Suprapubic skin (tissue), 4 donors: ENCODE data around the gene PARD3B. TPM values are rescaled to one million over a fixed set of nuclear protein-coding genes. Genes with fewer than 3 reads are reported as not detected.

Experiments
- DNase-seq, 2 donors: peaks; one replicate each; pipeline ENCODE4 v3.0.0-alpha.2; 2019; ENCODE audit warnings: low spot score in 2 of 2
- H3K27ac ChIP-seq: fragments of 200-600 bp; sonication (generic); one replicate; pipeline ENCODE4 v1.5.1; 2019
- H3K27me3 ChIP-seq: fragments of 200-600 bp; sonication (generic); one replicate; pipeline ENCODE4 v1.5.1; 2019
- H3K36me3 ChIP-seq: fragments of 200-600 bp; sonication (generic); one replicate; pipeline ENCODE4 v1.5.1; 2019
- H3K4me1 ChIP-seq: fragments of 200-600 bp; sonication (generic); one replicate; pipeline ENCODE4 v1.5.1; 2019
- H3K4me3 ChIP-seq: fragments of 200-600 bp; sonication (generic); one replicate; pipeline ENCODE4 v1.5.1; 2019; ENCODE audit warnings: mild to moderate bottlenecking
- H3K9me3 ChIP-seq: fragments of 200-600 bp; sonication (generic); one replicate; pipeline ENCODE4 v1.5.1; 2019
- EP300 ChIP-seq: sonication (generic); formaldehyde crosslinking; IDR thresholded peaks from one replicate; pipeline ENCODE4 v1.6.1; 2017; ENCODE audit warnings: antibody characterized with exemption
- POLR2A ChIP-seq, 2 donors: fragments of 450-650 bp; IDR thresholded peaks; one replicate each; pipeline ENCODE4 v1.6.1; 2017; ENCODE audit warnings: antibody characterized with exemption in 2 of 2, mild to moderate bottlenecking in 2 of 2, moderate library complexity in 2 of 2
- POLR2AphosphoS5 ChIP-seq, 3 donors: sonication (generic); formaldehyde crosslinking; IDR thresholded peaks; one replicate each; pipeline ENCODE4 v1.6.1; 2017; ENCODE audit warnings: antibody characterized with exemption in 3 of 3
- WGBS: methylation state at CpG from one replicate; pipeline ENCODE4 v1.1.5; 2018; 5-methylcytosine and 5-hydroxymethylcytosine counted together
- total RNA-seq, 4 donors: library from RNA; depleted of rRNA; stranded (reverse); fragments of >200 nt; gene quantifications; one replicate each; pipeline ENCODE4 v1.1.0, GENCODE V29; 2016
- TF ChIP-seq, protein P1 (sequence below), 2 donors: fragments of 200-600 bp in 1 of 2; fragments of 450-650 bp in 1 of 2; sonication (generic) in 1 of 2; IDR thresholded peaks; one replicate each; pipeline ENCODE4 v1.5.1; 2016 to 2019; ENCODE audit warnings: antibody characterized with exemption in 2 of 2, mild to moderate bottlenecking in 1 of 2, moderate library complexity in 1 of 2

PARD3B gene
- total RNA-seq, 4 donors from 2014 or later, result 12.5 to 18.9 (median 15.5) TPM

DNA sequence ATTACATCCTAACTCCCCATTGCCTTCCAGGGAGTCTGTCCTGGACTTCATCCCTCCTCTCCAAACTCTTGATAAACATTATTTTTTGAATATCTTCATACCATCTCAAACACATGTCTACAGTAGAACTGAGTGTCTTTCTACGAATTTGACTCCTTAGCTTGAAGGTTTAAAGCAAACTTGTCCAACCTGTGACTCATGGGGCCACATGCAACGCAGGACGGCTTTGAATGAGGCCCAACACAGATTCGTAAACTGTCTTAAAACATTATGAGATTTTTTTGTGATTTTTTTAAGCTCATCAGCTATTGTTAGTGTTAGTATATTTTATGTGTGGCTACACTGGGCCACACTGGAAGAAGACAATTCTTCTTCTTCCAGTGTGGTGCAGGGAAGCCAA is 98.1 kb downstream of the PARD3B start:
- Histone ChIP-seq H3K27ac (no peak overlapping the region), H3K4me1 (no peaks in the 10 kb centered on the region), H3K27me3 (no peaks in the 10 kb centered on the region), H3K36me3 (no peaks in the 10 kb centered on the region), H3K4me3 (no peak overlapping the region), H3K9me3 (no peaks in the 10 kb centered on the region)
- 72% methylated on average over 4 of the region's 4 CpGs for WGBS
- TF ChIP-seq, protein P1, sequence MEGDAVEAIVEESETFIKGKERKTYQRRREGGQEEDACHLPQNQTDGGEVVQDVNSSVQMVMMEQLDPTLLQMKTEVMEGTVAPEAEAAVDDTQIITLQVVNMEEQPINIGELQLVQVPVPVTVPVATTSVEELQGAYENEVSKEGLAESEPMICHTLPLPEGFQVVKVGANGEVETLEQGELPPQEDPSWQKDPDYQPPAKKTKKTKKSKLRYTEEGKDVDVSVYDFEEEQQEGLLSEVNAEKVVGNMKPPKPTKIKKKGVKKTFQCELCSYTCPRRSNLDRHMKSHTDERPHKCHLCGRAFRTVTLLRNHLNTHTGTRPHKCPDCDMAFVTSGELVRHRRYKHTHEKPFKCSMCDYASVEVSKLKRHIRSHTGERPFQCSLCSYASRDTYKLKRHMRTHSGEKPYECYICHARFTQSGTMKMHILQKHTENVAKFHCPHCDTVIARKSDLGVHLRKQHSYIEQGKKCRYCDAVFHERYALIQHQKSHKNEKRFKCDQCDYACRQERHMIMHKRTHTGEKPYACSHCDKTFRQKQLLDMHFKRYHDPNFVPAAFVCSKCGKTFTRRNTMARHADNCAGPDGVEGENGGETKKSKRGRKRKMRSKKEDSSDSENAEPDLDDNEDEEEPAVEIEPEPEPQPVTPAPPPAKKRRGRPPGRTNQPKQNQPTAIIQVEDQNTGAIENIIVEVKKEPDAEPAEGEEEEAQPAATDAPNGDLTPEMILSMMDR (IDR thresholded peaks at IDR 0.05), result no peak
- TF ChIP-seq POLR2AphosphoS5 (IDR thresholded peaks at IDR 0.05) (no peak), EP300 (no peak), POLR2A (IDR thresholded peaks at IDR 0.05) (no peak)
- no peak for DNase-seq

GRCh38 chr2:204645018-204645773 is 99.9 kb downstream of the PARD3B start:
- Histone ChIP-seq H3K4me1 (no peaks in the 10 kb centered on the region), H3K36me3 (no peaks in the 10 kb centered on the region), H3K4me3 (no peak overlapping the region), H3K27ac (no peak overlapping the region), H3K9me3 (no peaks in the 10 kb centered on the region), H3K27me3 (no peaks in the 10 kb centered on the region)
- TF ChIP-seq EP300 (no peak), POLR2AphosphoS5 (IDR thresholded peaks at IDR 0.05) (no peak), POLR2A (IDR thresholded peaks at IDR 0.05) (no peak)
- TF ChIP-seq, protein P1 (IDR thresholded peaks at IDR 0.05), result no peak
- no peak for DNase-seq
- 36% methylated on average over 1 of the region's 1 CpG for WGBS

GRCh38 chr2:204647626-204648025 is 102.4 kb downstream of the PARD3B start:
- Histone ChIP-seq H3K27ac (no peak overlapping the region), H3K27me3 (no peaks in the 10 kb centered on the region), H3K36me3 (no peaks in the 10 kb centered on the region), H3K9me3 (no peaks in the 10 kb centered on the region), H3K4me3 (no peak overlapping the region), H3K4me1 (no peaks in the 10 kb centered on the region)
- no peak for DNase-seq
- no peak for TF ChIP-seq EP300
- no peak for TF ChIP-seq POLR2AphosphoS5 (IDR thresholded peaks at IDR 0.05)
- TF ChIP-seq, protein P1 (IDR thresholded peaks at IDR 0.05), result no peak
- no peak for TF ChIP-seq POLR2A (IDR thresholded peaks at IDR 0.05)

GRCh38 chr2:204650611-204651010 is 105.3 kb downstream of the PARD3B start:
- H3K36me3 ChIP-seq, result no peaks in the 10 kb centered on the region
- no peak for DNase-seq
- no peak overlapping the region for H3K4me3 ChIP-seq
- H3K4me1 ChIP-seq, result peaks cover 9% of the 10 kb centered on the region
- no peak overlapping the region for H3K27ac ChIP-seq
- H3K27me3 ChIP-seq, result no peaks in the 10 kb centered on the region
- no peak for TF ChIP-seq POLR2AphosphoS5 (IDR thresholded peaks at IDR 0.05)
- no peak for TF ChIP-seq EP300
- TF ChIP-seq POLR2A (IDR thresholded peaks at IDR 0.05), result no peak
- no peaks in the 10 kb centered on the region for H3K9me3 ChIP-seq

DNA sequence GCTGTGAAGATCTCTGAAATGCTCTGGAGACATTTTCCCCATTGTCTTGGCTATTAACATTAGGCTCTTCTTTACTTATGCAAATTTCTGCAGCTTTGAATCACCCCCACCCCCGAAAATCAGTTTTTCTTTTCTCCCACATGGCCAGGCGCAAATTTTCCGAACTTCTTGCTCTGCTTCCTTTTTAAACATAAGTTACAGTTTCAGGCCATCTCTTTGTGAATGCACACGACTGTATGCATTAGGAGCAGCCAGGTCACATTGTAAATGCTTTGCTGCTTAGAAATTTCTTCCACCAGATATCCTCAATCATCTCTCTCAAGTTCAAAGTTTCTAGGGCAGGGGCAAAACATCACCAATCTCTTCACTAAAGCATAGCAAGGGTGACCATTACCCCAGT is 106.8 kb downstream of the PARD3B start:
- no peak overlapping the region for H3K4me3 ChIP-seq
- peaks cover 12% of the 10 kb centered on the region for H3K4me1 ChIP-seq
- no peak overlapping the region for H3K27ac ChIP-seq
- H3K27me3 ChIP-seq, result no peaks in the 10 kb centered on the region
- TF ChIP-seq, protein P1 (IDR thresholded peaks at IDR 0.05), result no peak
- no peak for TF ChIP-seq POLR2A (IDR thresholded peaks at IDR 0.05)
- TF ChIP-seq POLR2AphosphoS5 (IDR thresholded peaks at IDR 0.05), result no peak
- no peak for TF ChIP-seq EP300
- WGBS, result 96% methylated on average over 4 of the region's 4 CpGs
- H3K9me3 ChIP-seq, result no peaks in the 10 kb centered on the region
- DNase-seq, result no peak
- H3K36me3 ChIP-seq, result no peaks in the 10 kb centered on the region
